Measurements from ENCODE around the gene RABEP1.

The RABEP1 gene

DNA sequence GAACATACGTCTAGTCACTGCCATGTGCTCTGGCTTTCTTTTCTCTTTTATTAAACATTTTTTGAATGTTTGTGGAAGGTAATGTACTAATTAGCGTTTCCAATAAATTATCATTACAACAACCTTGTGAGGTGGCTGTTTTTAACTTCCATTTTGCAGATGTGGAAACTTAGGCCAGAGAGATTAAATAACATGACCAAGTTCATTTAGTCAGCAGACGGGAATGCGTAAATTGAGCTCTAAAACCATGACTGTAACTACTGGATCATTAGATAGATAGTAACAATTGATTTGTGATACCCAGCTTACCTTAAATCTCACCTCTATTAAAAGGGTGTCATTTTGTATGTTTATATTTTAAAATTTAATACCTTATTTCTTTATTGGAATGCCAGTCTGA is 49.4 kb downstream of the RABEP1 start:
- no peak for DNase-seq (ENCODE audit: extremely low read depth, low read depth)
- H3K4me3 ChIP-seq (replicated peaks; ENCODE audit: low read depth, low read length) = no peak overlapping the region
- TF ChIP-seq CTCF (IDR thresholded peaks at IDR 0.05; ENCODE audit: low read depth, low read length, missing control alignments) = no peak

- no peak overlapping the region for H3K4me3 ChIP-seq (replicated peaks; ENCODE audit: low read depth, low read length)
- TF ChIP-seq CTCF (IDR thresholded peaks at IDR 0.05; ENCODE audit: low read depth, low read length, missing control alignments) = no peak
- DNase-seq (ENCODE audit: extremely low read depth, low read depth) = no peak
These were observed 62.8 kb downstream of the RABEP1 start for GRCh38 chr17:5344914-5345313.

GRCh38 chr17:5352681-5353289 is 70.7 kb downstream of the RABEP1 start:
- H3K4me3 ChIP-seq (replicated peaks; ENCODE audit: low read depth, low read length) = no peak overlapping the region
- DNase-seq (ENCODE audit: extremely low read depth, low read depth) = no peak
- TF ChIP-seq CTCF (IDR thresholded peaks at IDR 0.05; ENCODE audit: low read depth, low read length, missing control alignments) = no peak

DNA sequence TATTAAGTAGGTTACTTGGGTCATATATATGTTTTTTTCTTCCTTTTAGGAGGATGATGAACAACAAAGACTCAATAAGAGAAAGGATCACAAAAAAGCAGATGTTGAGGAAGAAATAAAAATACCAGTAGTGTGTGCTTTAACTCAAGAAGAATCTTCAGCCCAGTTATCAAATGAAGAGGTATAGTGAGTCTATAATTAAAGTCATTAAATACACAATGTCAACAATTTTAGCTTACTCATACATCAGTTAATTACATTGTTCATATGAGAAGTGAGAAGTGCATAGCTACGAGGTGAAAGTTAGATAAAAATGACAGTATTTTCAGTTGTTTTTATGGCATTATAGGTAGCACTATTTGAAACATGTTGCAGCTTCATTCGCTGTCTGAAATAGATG is 72.2 kb downstream of the RABEP1 start:
- DNase-seq (ENCODE audit: extremely low read depth, low read depth) = no peak
- no peak overlapping the region for H3K4me3 ChIP-seq (replicated peaks; ENCODE audit: low read depth, low read length)
- no peak for TF ChIP-seq CTCF (IDR thresholded peaks at IDR 0.05; ENCODE audit: low read depth, low read length, missing control alignments)

DNA sequence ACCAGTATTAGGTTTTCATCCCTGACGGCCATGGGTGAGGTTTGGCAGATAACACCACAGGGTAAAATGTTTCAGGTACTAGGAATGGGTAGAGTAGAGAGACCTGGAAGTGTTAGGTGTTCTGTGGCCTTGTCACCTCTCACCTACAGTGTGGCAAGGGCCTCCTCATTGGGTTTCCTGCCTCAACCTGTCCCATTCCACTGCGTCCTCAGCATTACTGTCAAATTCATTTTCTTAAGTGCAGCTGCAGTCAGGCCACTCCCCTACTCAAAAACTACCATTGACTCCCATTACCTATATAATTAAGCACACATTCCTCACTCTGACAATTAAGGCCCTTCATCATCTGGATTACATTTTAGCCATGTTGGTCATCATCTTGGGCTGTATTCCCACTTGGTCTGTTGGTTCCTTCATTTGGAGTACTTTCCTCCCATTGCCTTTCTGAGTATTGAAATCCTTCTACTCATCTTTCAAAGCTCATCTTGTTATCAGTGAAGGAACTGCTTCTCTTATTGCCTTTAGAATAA is 72.9 kb downstream of the RABEP1 start:
- no peak for TF ChIP-seq CTCF (IDR thresholded peaks at IDR 0.05; ENCODE audit: low read depth, low read length, missing control alignments)
- DNase-seq (ENCODE audit: extremely low read depth, low read depth) = no peak
- no peak overlapping the region for H3K4me3 ChIP-seq (replicated peaks; ENCODE audit: low read depth, low read length)

- DNase-seq (ENCODE audit: extremely low read depth, low read depth) = peak; percentile 14
- no peak for TF ChIP-seq CTCF (IDR thresholded peaks at IDR 0.05; ENCODE audit: low read depth, low read length, missing control alignments)
- H3K4me3 ChIP-seq (replicated peaks; ENCODE audit: low read depth, low read length) = no peak overlapping the region
These were observed 73.5 kb downstream of the RABEP1 start for GRCh38 chr17:5355421-5356129.
